Neural cell (in vitro differentiated cells): ENCODE measurements around the gene MOG. TPM values are rescaled to one million over a fixed set of nuclear protein-coding genes. Genes with fewer than 3 reads are reported as not detected.

ENCODE experiments used
- H2AFZ ChIP-seq: fragments of 200-600, 300-800 bp; sonication (generic), shearing (Covaris generic); 2 replicates; pipeline ENCODE4 v1.6.0; 2014; ENCODE audit warnings: low read depth, mild to moderate bottlenecking, antibody characterized with exemption, low read length, moderate library complexity
- H3F3A ChIP-seq: fragments of 200-600 bp; shearing (Covaris generic); 2 replicates; pipeline ENCODE4 v1.6.1; 2016; ENCODE audit warnings: mild to moderate bottlenecking, moderate library complexity, mixed read lengths, antibody characterized with exemption, low read length; ENCODE audit not compliant: insufficient read depth, poor library complexity, severe bottlenecking
- H3K27ac ChIP-seq: fragments of 200-600, 300-800 bp; sonication (generic), shearing (Covaris generic); 2 replicates; pipeline ENCODE4 v1.5.1; 2014; ENCODE audit warnings: mild to moderate bottlenecking, low read length, moderate library complexity
- H3K27me3 ChIP-seq: fragments of 300-800, 200-600 bp; sonication (generic), shearing (Covaris generic); 2 replicates; pipeline ENCODE4 v1.6.0; 2014; ENCODE audit warnings: mild to moderate bottlenecking, low read depth, low read length, moderate library complexity; ENCODE audit not compliant: insufficient read depth
- H3K36me3 ChIP-seq: fragments of 300-800, 200-600 bp; sonication (generic), shearing (Covaris generic); 2 replicates; pipeline ENCODE4 v1.5.1; 2014; ENCODE audit warnings: mild to moderate bottlenecking, antibody characterized with exemption, low read length, moderate library complexity; ENCODE audit not compliant: insufficient read depth
- H3K4me2 ChIP-seq: fragments of 300-800, 200-600 bp; sonication (generic), shearing (Covaris generic); 2 replicates; pipeline ENCODE4 v1.6.0; 2014; ENCODE audit warnings: mild to moderate bottlenecking, low read length
- H3K4me3 ChIP-seq: fragments of 300-800, 200-600 bp; sonication (generic), shearing (Covaris generic); 2 replicates; pipeline ENCODE4 v1.5.1; 2014; ENCODE audit warnings: mild to moderate bottlenecking, low read length, moderate library complexity
- H3K79me2 ChIP-seq: fragments of 200-600 bp; shearing (Covaris generic); replicated peaks from 2 replicates; pipeline ENCODE4 v1.6.0; 2014; ENCODE audit warnings: mild to moderate bottlenecking, low read length, moderate library complexity; ENCODE audit not compliant: insufficient read depth
- H3K9ac ChIP-seq: fragments of 300-800, 200-600 bp; sonication (generic), shearing (Covaris generic); 2 replicates; pipeline ENCODE4 v1.6.1; 2016; ENCODE audit warnings: mild to moderate bottlenecking, low read length, mixed read lengths
- H3K9me2 ChIP-seq: fragments of 200-600 bp; shearing (Covaris generic); 2 replicates; pipeline ENCODE4 v1.6.1; 2016; ENCODE audit warnings: mild to moderate bottlenecking, low read length, mixed read lengths; ENCODE audit not compliant: insufficient read depth
- H3K9me3 ChIP-seq: fragments of 200-600, 300-800 bp; sonication (generic), shearing (Covaris generic); 2 replicates; pipeline ENCODE4 v1.6.1; 2016; ENCODE audit warnings: mild to moderate bottlenecking, mixed run types, low read length, moderate library complexity, mixed read lengths
- H4K20me1 ChIP-seq: fragments of 200-600 bp; shearing (Covaris generic); 2 replicates; pipeline ENCODE4 v1.6.1; 2016; ENCODE audit warnings: mild to moderate bottlenecking, mixed run types; ENCODE audit not compliant: insufficient read depth
- EP300 ChIP-seq: fragments of 450-650 bp; conservative IDR thresholded peaks from 2 replicates; pipeline ENCODE4 v1.6.1; 2014; ENCODE audit warnings: antibody characterized with exemption, mild to moderate bottlenecking, moderate library complexity; ENCODE audit not compliant: poor library complexity, severe bottlenecking
- EZH2 ChIP-seq: fragments of 200-600, 300-800 bp; shearing (Covaris generic), sonication (generic); IDR thresholded peaks from 2 replicates; pipeline ENCODE4 v1.6.1; 2014; ENCODE audit warnings: antibody characterized with exemption, low read length, borderline replicate concordance, mild to moderate bottlenecking; ENCODE audit not compliant: insufficient read depth, poor library complexity, severe bottlenecking
- MXI1 ChIP-seq: fragments of 450-650 bp; conservative IDR thresholded peaks from 2 replicates; pipeline ENCODE4 v1.6.1; 2014; ENCODE audit warnings: antibody characterized with exemption, mild to moderate bottlenecking; ENCODE audit not compliant: poor library complexity, severe bottlenecking
- POLR2AphosphoS5 ChIP-seq: IDR thresholded peaks from 2 replicates; pipeline ENCODE4 v1.6.1; 2012
- RAD21 ChIP-seq: fragments of 450-650 bp; conservative IDR thresholded peaks from 2 replicates; pipeline ENCODE4 v1.6.1; 2014; ENCODE audit warnings: antibody characterized with exemption, mild to moderate bottlenecking, moderate library complexity
- SMC3 ChIP-seq: fragments of 450-650 bp; conservative IDR thresholded peaks from 2 replicates; pipeline ENCODE4 v1.6.1; 2014; ENCODE audit warnings: antibody characterized with exemption, mild to moderate bottlenecking, moderate library complexity; ENCODE audit not compliant: poor library complexity
- TAF1 ChIP-seq: IDR thresholded peaks from 2 replicates; pipeline ENCODE4 v1.6.1; 2012; ENCODE audit warnings: low read depth
- polyA plus RNA-seq: library from polyadenylated mRNA; depleted of rRNA; stranded (reverse); fragments of >200 nt; gene quantifications from 2 replicates; pipeline ENCODE4 v1.2.3, GENCODE V29; 2014
- TF ChIP-seq, protein P1 (sequence below): fragments of 450-650 bp; IDR thresholded peaks from 2 replicates; pipeline ENCODE4 v1.5.1; 2014; ENCODE audit warnings: antibody characterized with exemption, mild to moderate bottlenecking, moderate library complexity; ENCODE audit not compliant: poor library complexity, severe bottlenecking
- TF ChIP-seq, protein P2 (sequence below): IDR thresholded peaks from 2 replicates; pipeline ENCODE4 v1.6.1; 2012; ENCODE audit warnings: borderline replicate concordance

MOG gene
- polyA plus RNA-seq, 1 donor from 2014 or later: not detected

DNA sequence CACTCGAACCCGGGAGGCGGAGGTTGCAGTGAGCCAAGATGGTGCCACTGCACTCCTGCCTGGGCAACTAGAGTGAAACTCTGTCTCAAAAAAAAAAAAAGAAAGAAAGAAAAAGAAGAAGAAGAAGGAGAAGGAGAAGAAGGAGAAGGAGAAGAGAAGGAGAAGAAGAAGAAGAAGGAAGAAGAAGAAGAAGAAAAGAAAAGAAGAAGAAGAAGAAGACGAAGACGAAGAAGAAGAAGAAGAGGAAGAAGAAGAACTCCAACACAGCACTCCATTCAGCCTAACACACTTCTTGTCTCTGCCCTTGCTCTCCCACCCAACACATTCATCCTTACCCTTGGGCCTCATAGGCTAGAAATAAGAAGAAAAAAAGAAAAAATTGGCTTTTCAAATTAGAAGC is 17.1 kb downstream of the MOG start:
- Histone ChIP-seq H3K9ac (no peak overlapping the region), H3K36me3 (no peaks in the 10 kb centered on the region), H4K20me1 (no peaks in the 10 kb centered on the region), H3K4me2 (no peak overlapping the region), H3F3A (no peaks in the 10 kb centered on the region), H3K79me2 (no peaks in the 10 kb centered on the region), H3K4me3 (no peak overlapping the region), H3K9me2 (no peaks in the 10 kb centered on the region), H3K27me3 (no peaks in the 10 kb centered on the region), H3K9me3 (no peaks in the 10 kb centered on the region), H3K27ac (no peak overlapping the region), H2AFZ (no peak overlapping the region)
- TF ChIP-seq MXI1: no peak
- TF ChIP-seq SMC3: no peak
- TF ChIP-seq, protein P1, sequence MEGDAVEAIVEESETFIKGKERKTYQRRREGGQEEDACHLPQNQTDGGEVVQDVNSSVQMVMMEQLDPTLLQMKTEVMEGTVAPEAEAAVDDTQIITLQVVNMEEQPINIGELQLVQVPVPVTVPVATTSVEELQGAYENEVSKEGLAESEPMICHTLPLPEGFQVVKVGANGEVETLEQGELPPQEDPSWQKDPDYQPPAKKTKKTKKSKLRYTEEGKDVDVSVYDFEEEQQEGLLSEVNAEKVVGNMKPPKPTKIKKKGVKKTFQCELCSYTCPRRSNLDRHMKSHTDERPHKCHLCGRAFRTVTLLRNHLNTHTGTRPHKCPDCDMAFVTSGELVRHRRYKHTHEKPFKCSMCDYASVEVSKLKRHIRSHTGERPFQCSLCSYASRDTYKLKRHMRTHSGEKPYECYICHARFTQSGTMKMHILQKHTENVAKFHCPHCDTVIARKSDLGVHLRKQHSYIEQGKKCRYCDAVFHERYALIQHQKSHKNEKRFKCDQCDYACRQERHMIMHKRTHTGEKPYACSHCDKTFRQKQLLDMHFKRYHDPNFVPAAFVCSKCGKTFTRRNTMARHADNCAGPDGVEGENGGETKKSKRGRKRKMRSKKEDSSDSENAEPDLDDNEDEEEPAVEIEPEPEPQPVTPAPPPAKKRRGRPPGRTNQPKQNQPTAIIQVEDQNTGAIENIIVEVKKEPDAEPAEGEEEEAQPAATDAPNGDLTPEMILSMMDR: no peak
- no peak for TF ChIP-seq EZH2
- TF ChIP-seq TAF1: no peak
- TF ChIP-seq EP300: no peak
- no peak for TF ChIP-seq POLR2AphosphoS5
- TF ChIP-seq, protein P2, sequence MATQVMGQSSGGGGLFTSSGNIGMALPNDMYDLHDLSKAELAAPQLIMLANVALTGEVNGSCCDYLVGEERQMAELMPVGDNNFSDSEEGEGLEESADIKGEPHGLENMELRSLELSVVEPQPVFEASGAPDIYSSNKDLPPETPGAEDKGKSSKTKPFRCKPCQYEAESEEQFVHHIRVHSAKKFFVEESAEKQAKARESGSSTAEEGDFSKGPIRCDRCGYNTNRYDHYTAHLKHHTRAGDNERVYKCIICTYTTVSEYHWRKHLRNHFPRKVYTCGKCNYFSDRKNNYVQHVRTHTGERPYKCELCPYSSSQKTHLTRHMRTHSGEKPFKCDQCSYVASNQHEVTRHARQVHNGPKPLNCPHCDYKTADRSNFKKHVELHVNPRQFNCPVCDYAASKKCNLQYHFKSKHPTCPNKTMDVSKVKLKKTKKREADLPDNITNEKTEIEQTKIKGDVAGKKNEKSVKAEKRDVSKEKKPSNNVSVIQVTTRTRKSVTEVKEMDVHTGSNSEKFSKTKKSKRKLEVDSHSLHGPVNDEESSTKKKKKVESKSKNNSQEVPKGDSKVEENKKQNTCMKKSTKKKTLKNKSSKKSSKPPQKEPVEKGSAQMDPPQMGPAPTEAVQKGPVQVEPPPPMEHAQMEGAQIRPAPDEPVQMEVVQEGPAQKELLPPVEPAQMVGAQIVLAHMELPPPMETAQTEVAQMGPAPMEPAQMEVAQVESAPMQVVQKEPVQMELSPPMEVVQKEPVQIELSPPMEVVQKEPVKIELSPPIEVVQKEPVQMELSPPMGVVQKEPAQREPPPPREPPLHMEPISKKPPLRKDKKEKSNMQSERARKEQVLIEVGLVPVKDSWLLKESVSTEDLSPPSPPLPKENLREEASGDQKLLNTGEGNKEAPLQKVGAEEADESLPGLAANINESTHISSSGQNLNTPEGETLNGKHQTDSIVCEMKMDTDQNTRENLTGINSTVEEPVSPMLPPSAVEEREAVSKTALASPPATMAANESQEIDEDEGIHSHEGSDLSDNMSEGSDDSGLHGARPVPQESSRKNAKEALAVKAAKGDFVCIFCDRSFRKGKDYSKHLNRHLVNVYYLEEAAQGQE: no peak
- TF ChIP-seq RAD21: no peak

DNA sequence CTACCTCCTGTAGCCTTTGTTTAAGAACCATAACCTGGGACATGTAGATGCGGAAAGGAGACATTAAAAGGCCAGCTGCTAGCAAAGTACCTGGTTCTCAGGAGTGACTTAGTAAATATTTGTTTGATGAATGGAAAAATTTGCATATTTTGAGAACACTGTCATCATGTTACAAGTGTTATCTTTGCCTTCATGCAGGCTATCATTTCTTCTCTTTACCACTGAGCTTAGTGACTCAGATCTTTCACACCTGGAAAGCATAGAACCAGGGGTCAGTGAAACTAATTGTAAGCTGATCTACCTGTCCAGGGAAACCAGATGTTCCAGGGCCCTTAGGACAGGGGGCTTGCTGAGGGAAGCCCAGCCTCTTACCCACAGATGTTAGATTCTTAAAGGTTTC is 18.7 kb downstream of the MOG start:
- Histone ChIP-seq H3K27me3 (no peaks in the 10 kb centered on the region), H3K36me3 (no peaks in the 10 kb centered on the region), H3K9me2 (no peaks in the 10 kb centered on the region), H2AFZ (no peak overlapping the region), H3K9me3 (no peaks in the 10 kb centered on the region), H3K9ac (no peak overlapping the region), H4K20me1 (no peaks in the 10 kb centered on the region), H3K4me2 (no peak overlapping the region), H3K4me3 (no peak overlapping the region), H3K79me2 (no peaks in the 10 kb centered on the region), H3K27ac (no peak overlapping the region), H3F3A (no peaks in the 10 kb centered on the region)
- no peak for TF ChIP-seq EP300

DNA sequence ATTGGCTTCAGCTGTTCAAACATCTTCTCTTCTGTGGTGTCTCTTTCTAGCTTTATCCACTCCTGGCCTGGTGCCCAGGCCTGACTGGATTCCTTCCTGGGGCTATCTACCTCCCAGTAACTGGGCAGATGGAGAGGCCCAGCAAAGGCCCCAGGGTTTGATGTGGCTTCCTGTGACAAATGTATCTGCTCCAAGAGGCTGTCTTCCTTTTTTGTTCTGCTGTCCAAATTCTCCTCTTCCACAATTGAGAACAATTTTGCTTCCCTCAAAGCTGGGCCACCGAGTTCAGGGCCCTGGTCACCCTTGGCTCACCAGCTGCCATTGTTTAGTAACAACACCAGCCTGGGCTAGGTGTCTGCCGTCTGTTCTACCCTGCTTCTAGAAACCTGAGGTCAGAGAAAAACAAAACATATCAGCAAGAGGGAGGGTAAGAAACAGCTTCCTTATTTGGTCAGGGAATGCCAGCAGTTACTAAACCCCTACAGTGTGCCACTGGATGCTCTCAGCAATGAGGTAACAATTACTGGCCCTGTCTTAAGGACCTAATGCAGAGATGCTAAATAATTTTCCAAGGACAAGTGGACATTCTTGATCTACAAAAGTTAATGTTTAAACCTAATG is 20.2 kb downstream of the MOG start:
- Histone ChIP-seq H4K20me1 (no peaks in the 10 kb centered on the region), H3K36me3 (no peaks in the 10 kb centered on the region), H3K27me3 (no peaks in the 10 kb centered on the region), H3K79me2 (no peaks in the 10 kb centered on the region), H2AFZ (no peak overlapping the region), H3K9me2 (no peaks in the 10 kb centered on the region), H3F3A (no peaks in the 10 kb centered on the region), H3K4me2 (no peak overlapping the region), H3K27ac (no peak overlapping the region), H3K9me3 (no peaks in the 10 kb centered on the region), H3K4me3 (no peak overlapping the region), H3K9ac (no peak overlapping the region)
- TF ChIP-seq RAD21: no peak
- TF ChIP-seq TAF1: no peak
- no peak for TF ChIP-seq POLR2AphosphoS5
- TF ChIP-seq, protein P1: no peak
- no peak for TF ChIP-seq EP300
